Chondrocyte (in vitro differentiated cells): ENCODE data around the gene ROBO2. TPM values are rescaled to one million over a fixed set of nuclear protein-coding genes. Genes with fewer than 3 reads are reported as not detected.

Experiments
- DNase-seq: peaks from one replicate; pipeline ENCODE4 v3.0.0; 2021; ENCODE audit warnings: mixed read lengths, low spot score
- H3K27ac Mint-ChIP-seq: one replicate; pipeline ENCODE4 v1.8.0; 2021; ENCODE audit warnings: mild to moderate bottlenecking, moderate library complexity, mixed read lengths; ENCODE audit not compliant: unreplicated experiment
- H3K27me3 Mint-ChIP-seq: 2 replicates; pipeline ENCODE4 v1.8.0; 2021; ENCODE audit warnings: low read depth, mixed read lengths
- H3K36me3 Mint-ChIP-seq: 2 replicates; pipeline ENCODE4 v1.8.0; 2021; ENCODE audit warnings: low read depth, mixed read lengths
- H3K4me1 Mint-ChIP-seq: 2 replicates; pipeline ENCODE4 v1.8.0; 2021; ENCODE audit warnings: low read depth, mild to moderate bottlenecking, mixed read lengths
- H3K4me3 Mint-ChIP-seq: one replicate; pipeline ENCODE4 v1.8.0; 2021; ENCODE audit warnings: mild to moderate bottlenecking, moderate library complexity, mixed read lengths; ENCODE audit not compliant: unreplicated experiment
- H3K9me3 Mint-ChIP-seq: 2 replicates; pipeline ENCODE4 v1.8.0; 2021; ENCODE audit warnings: low read depth, mixed read lengths
- total RNA-seq: library from RNA; stranded (reverse); gene quantifications from 3 replicates; pipeline ENCODE4 v1.2.1, GENCODE V29; 2021
- TF ChIP-seq, protein P1 (sequence below): fragments of 200-600 bp; sonication (generic); IDR thresholded peaks from 2 replicates; pipeline ENCODE4 v1.5.0; 2021; ENCODE audit warnings: antibody characterized with exemption, mild to moderate bottlenecking, moderate library complexity

The ROBO2 gene
- total RNA-seq, 1 donor from 2014 or later: 1.7 TPM

DNA sequence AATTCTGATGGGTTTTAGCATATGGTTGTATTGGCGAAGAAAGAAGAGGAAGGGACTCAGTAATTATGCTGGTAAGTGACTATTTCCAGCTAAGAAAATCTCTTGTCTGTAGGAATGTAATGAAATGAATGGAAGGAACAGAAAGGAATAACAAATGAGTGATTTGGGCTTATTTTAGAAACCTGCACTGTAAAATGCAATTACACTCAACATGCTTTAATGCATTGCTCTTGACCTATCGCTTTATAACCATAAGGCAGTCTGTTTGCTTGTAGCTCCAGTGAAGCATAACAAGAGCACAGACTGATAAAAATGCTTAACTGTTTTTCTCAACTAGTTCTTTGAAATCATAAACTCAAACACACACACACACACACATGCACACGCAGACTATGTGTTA is 549.0 kb downstream of the ROBO2 start:
- Mint-ChIP-seq H3K4me3 (no peak overlapping the region), H3K4me1 (no peaks in the 10 kb centered on the region), H3K27ac (no peak overlapping the region), H3K9me3 (no peaks in the 10 kb centered on the region), H3K36me3 (no peaks in the 10 kb centered on the region), H3K27me3 (no peaks in the 10 kb centered on the region)
- no peak for DNase-seq
- TF ChIP-seq, protein P1, sequence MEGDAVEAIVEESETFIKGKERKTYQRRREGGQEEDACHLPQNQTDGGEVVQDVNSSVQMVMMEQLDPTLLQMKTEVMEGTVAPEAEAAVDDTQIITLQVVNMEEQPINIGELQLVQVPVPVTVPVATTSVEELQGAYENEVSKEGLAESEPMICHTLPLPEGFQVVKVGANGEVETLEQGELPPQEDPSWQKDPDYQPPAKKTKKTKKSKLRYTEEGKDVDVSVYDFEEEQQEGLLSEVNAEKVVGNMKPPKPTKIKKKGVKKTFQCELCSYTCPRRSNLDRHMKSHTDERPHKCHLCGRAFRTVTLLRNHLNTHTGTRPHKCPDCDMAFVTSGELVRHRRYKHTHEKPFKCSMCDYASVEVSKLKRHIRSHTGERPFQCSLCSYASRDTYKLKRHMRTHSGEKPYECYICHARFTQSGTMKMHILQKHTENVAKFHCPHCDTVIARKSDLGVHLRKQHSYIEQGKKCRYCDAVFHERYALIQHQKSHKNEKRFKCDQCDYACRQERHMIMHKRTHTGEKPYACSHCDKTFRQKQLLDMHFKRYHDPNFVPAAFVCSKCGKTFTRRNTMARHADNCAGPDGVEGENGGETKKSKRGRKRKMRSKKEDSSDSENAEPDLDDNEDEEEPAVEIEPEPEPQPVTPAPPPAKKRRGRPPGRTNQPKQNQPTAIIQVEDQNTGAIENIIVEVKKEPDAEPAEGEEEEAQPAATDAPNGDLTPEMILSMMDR: no peak

DNA sequence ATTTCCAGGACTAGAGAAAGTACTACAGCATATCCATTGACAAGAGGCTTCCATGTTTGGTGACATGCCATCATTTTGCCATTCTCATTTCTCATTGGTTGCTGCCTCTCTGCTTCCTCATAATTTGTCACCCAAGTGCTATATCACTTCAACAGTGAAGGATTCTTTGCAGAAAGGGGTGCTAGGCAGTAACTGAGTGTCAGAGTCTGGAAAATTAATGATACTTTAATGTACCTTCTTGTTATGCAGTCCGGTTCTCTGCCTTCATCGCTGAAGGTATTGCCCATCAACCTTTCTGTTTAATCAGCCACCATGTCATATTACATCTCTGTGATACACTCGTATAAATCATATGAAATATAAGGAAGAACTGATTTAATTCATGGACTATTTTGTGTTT is 550.3 kb downstream of the ROBO2 start:
- H3K27me3 Mint-ChIP-seq: no peaks in the 10 kb centered on the region
- H3K36me3 Mint-ChIP-seq: no peaks in the 10 kb centered on the region
- no peaks in the 10 kb centered on the region for H3K4me1 Mint-ChIP-seq
- DNase-seq: no peak
- no peak overlapping the region for H3K27ac Mint-ChIP-seq
- H3K9me3 Mint-ChIP-seq: no peaks in the 10 kb centered on the region
- no peak overlapping the region for H3K4me3 Mint-ChIP-seq
- TF ChIP-seq, protein P1: no peak

DNA sequence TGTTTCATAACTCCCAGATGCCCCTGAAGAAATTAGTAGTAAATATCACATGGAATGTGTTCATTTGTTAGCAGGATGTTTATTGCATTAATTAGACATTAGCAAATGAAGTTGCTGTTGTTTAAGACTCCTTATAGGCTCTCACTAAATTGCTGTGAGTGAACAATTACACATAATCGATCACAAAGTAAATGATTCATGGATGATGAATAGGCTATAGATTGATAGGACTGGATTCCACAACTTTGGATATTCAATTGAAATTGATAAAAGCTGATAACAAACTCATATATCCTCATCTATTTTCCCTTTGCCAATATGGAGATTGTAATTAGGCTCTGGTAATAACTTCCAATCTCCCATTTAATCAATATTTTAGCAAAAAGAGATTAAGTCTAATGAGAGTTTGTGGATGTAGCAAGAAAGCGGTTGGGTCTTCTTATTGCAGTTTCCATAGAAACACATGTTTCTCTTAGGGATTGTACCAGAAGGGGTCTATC is 555.5 kb downstream of the ROBO2 start:
- TF ChIP-seq, protein P1: no peak
- no peak for DNase-seq
- no peaks in the 10 kb centered on the region for H3K27me3 Mint-ChIP-seq
- H3K4me1 Mint-ChIP-seq: no peaks in the 10 kb centered on the region
- no peak overlapping the region for H3K4me3 Mint-ChIP-seq
- H3K36me3 Mint-ChIP-seq: no peaks in the 10 kb centered on the region
- peaks cover 9% of the 10 kb centered on the region for H3K9me3 Mint-ChIP-seq
- no peak overlapping the region for H3K27ac Mint-ChIP-seq

DNA sequence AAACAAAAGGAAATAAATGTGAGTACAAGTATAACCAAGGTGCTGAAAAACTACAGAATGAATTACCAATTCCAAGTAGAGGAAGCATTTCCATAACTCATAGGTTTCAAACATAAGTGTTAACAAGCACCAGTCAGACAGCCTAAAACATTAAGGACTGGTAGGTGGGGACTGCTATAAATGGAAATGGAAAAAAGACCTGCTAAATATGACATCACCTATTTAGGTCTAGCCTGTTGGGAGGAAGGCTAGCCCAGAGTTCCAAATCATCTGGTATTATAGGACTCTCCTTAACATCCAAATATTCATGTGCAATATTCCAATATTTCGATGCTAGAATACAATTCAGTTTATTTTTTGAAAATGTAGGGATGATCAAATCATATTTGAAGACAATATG is 560.0 kb downstream of the ROBO2 start:
- peaks cover 9% of the 10 kb centered on the region for H3K9me3 Mint-ChIP-seq
- H3K36me3 Mint-ChIP-seq: no peaks in the 10 kb centered on the region
- no peaks in the 10 kb centered on the region for H3K27me3 Mint-ChIP-seq
- no peak for DNase-seq
- TF ChIP-seq, protein P1: no peak
- H3K4me1 Mint-ChIP-seq: no peaks in the 10 kb centered on the region
- H3K27ac Mint-ChIP-seq: no peak overlapping the region
- no peak overlapping the region for H3K4me3 Mint-ChIP-seq

DNA sequence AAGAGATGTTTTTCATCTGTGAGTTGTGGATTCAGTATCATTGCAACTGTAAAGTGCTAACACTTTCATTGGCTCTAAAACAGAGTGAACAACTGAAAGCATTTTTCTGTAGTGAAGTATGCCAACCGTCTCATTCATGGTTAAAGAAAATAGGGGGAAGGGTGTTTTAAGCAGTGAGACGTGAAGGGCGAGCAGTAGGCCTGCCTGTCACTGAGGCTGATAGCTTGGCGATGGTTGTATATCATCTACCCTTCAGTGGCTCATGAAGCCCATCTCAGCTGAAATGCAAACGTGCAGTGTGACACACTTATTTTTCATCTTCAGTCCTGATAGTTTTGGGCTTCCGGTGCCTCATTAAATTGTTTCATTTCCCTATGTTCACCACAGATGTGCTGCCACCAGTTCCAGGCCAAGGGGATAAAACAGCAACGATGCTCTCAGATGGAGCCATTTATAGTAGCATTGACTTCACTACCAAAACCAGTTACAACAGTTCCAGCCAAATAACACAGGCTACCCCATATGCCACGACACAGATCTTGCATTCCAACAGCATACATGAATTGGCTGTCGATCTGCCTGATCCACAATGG is 562.0 kb downstream of the ROBO2 start:
- TF ChIP-seq, protein P1: no peak
- Mint-ChIP-seq H3K36me3 (no peaks in the 10 kb centered on the region), H3K27ac (no peak overlapping the region), H3K27me3 (no peaks in the 10 kb centered on the region), H3K9me3 (peaks cover 6% of the 10 kb centered on the region), H3K4me3 (no peak overlapping the region), H3K4me1 (no peaks in the 10 kb centered on the region)
- no peak for DNase-seq
